HG03159 (cell line): ENCODE measurements around the gene TPX2.
A peak's percentile ranks its signal among the peaks of the same experiment; 100 is the strongest.
"Not testable (repeated sequence)": the region's sequence is repeated elsewhere in the genome, so short reads cannot be mapped to it uniquely, and the experiment has no call there.

Experiments used
- ATAC-seq: cut with Tn5 transposase; IDR thresholded peaks from one replicate; pipeline ENCODE4 v1.9.1; 2021; ENCODE audit warnings: mild to moderate bottlenecking, moderate library complexity; ENCODE audit not compliant: unreplicated experiment

TPX2 gene

GRCh38 chr20:31720486-31721407 is 18.3 kb upstream of the TPX2 start:
- no peak for ATAC-seq

GRCh38 chr20:31721408-31722256 is 17.5 kb upstream of the TPX2 start:
- ATAC-seq: no peak

- ATAC-seq: no peak
These were observed 16.6 kb upstream of the TPX2 start, which contains the start of gene BCL2L1 for GRCh38 chr20:31722257-31723068. Gene BCL2L1 (minus strand): TSS chr20:31722868. CDS start chr20:31722218, 650 bp downstream.

- ATAC-seq: no peak
These were observed 16.1 kb upstream of the TPX2 start for GRCh38 chr20:31723069-31723318.

- peak; percentile 86 for ATAC-seq
These were observed 15.6 kb upstream of the TPX2 start for GRCh38 chr20:31723319-31724078.

- no peak for ATAC-seq
These were observed 7.8 kb upstream of the TPX2 start for GRCh38 chr20:31731321-31731717.

- ATAC-seq: peak; percentile 19
These were observed 474 bp downstream of the TPX2 start for GRCh38 chr20:31739550-31739977.

GRCh38 chr20:31740208-31740607 is 1.1 kb downstream of the TPX2 start:
- no peak for ATAC-seq

- ATAC-seq: no peak
These were observed 1.7 kb downstream of the TPX2 start for GRCh38 chr20:31740656-31741323.

- no peak for ATAC-seq
These were observed 7.2 kb downstream of the TPX2 start for GRCh38 chr20:31746068-31746878.

- not testable (repeated sequence) for ATAC-seq
These were observed 7.9 kb downstream of the TPX2 start for GRCh38 chr20:31747028-31747427.

GRCh38 chr20:31747640-31748039 is 8.6 kb downstream of the TPX2 start:
- no peak for ATAC-seq

- ATAC-seq: no peak
These were observed 10.1 kb downstream of the TPX2 start for GRCh38 chr20:31749223-31749622.

- no peak for ATAC-seq
These were observed 12.0 kb downstream of the TPX2 start for GRCh38 chr20:31751126-31751525.

GRCh38 chr20:31757254-31757653 is 18.2 kb downstream of the TPX2 start:
- no peak for ATAC-seq

- ATAC-seq: no peak
These were observed 19.4 kb downstream of the TPX2 start for GRCh38 chr20:31758521-31758920.

GRCh38 chr20:31758991-31759390 is 19.9 kb downstream of the TPX2 start:
- no peak for ATAC-seq

GRCh38 chr20:31759836-31760518 is 20.9 kb downstream of the TPX2 start:
- ATAC-seq: no peak
